ENCODE measurements around the gene ATRNL1.

ATRNL1 gene

DNA sequence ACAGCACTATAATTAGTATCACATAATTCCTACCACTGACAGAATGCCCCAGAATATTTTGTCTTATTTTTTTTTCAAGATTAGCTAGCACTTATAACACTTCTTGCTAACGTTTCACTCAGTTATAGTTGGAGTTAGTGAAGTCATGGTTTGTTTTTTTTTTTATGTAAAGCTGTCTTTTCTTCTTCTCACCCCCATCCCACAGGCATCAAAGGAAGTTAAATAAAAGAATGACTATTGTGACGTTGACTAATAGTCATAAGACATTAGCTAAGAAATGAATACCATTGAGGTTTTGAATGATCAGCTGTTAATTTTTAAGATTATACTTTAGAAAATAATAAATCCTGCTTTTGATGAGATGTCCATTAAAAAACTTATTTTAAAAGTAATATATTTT, 681.6 kb downstream of the ATRNL1 start:
- H3K14ac ChIP-seq (ENCODE audit: low read length), result no peak overlapping the region
- H2AFZ ChIP-seq (ENCODE audit: insufficient read depth, low read length, poor library complexity), result no peak overlapping the region
- no peak overlapping the region for H3K9ac ChIP-seq (ENCODE audit: low read length)
- H3K4ac ChIP-seq (ENCODE audit: low read depth, low read length), result no peak overlapping the region
- no peak for DNase-seq
- H3K79me1 ChIP-seq (ENCODE audit: low read length), result no peaks in the 10 kb centered on the region
- H3K36me3 ChIP-seq (ENCODE audit: control insufficient read depth in 1 of 2, insufficient read depth in 2 of 2, low read length in 2 of 2), result no peaks in the 10 kb centered on the region
- H3K18ac ChIP-seq (ENCODE audit: low read length), result no peak overlapping the region
- no CpG with 5 or more reads among the region's 2 CpGs for WGBS (ENCODE audit: extremely low coverage, insufficient coverage, insufficient read length)
- H4K91ac ChIP-seq (ENCODE audit: low read depth, low read length), result no peak overlapping the region
- H3K4me3 ChIP-seq (ENCODE audit: low read depth, low read length), result no peak overlapping the region
- no peaks in the 10 kb centered on the region for H3K27me3 ChIP-seq (ENCODE audit: insufficient read depth, low read length)
- no peak overlapping the region for H3K4me2 ChIP-seq (ENCODE audit: low read length)
- no peak overlapping the region for H4K12ac ChIP-seq (ENCODE audit: low read depth, low read length)
- no peak overlapping the region for H2BK12ac ChIP-seq (ENCODE audit: low read length)
- no peaks in the 10 kb centered on the region for H3K79me2 ChIP-seq (ENCODE audit: control insufficient read depth, insufficient read depth, low read length, poor library complexity)
- no peak overlapping the region for H4K8ac ChIP-seq (ENCODE audit: low read depth, low read length)
- no peak overlapping the region for H3K23ac ChIP-seq (ENCODE audit: low read length)
- no peak overlapping the region for H2BK120ac ChIP-seq (ENCODE audit: insufficient read depth, low read length, poor library complexity)
- H2AK5ac ChIP-seq (ENCODE audit: low read length), result no peak overlapping the region
- no peaks in the 10 kb centered on the region for H3K9me3 ChIP-seq (ENCODE audit: insufficient read depth, low read depth, low read length)
- H3K4me1 ChIP-seq (ENCODE audit: control insufficient read depth in 1 of 2, insufficient read depth in 2 of 2, low read length in 2 of 2), result no peaks in the 10 kb centered on the region
- no peak overlapping the region for H3K27ac ChIP-seq (ENCODE audit: low read depth, low read length)
- no peak overlapping the region for H2BK5ac ChIP-seq (ENCODE audit: low read depth, low read length, poor library complexity)

- H3K9ac ChIP-seq (ENCODE audit: low read length), result no peak overlapping the region
- no peak overlapping the region for H3K4ac ChIP-seq (ENCODE audit: low read depth, low read length)
- no peaks in the 10 kb centered on the region for H3K79me1 ChIP-seq (ENCODE audit: low read length)
- no peak overlapping the region for H2BK120ac ChIP-seq (ENCODE audit: insufficient read depth, low read length, poor library complexity)
- no peaks in the 10 kb centered on the region for H3K79me2 ChIP-seq (ENCODE audit: control insufficient read depth, insufficient read depth, low read length, poor library complexity)
- DNase-seq, result no peak
- H2BK5ac ChIP-seq (ENCODE audit: low read depth, low read length, poor library complexity), result no peak overlapping the region
- no peak overlapping the region for H3K18ac ChIP-seq (ENCODE audit: low read length)
- H4K8ac ChIP-seq (ENCODE audit: low read depth, low read length), result no peak overlapping the region
- no peak overlapping the region for H4K12ac ChIP-seq (ENCODE audit: low read depth, low read length)
- no peak overlapping the region for H2AK5ac ChIP-seq (ENCODE audit: low read length)
- no peaks in the 10 kb centered on the region for H3K4me1 ChIP-seq (ENCODE audit: control insufficient read depth in 1 of 2, insufficient read depth in 2 of 2, low read length in 2 of 2)
- no CpG with 5 or more reads among the region's 2 CpGs for WGBS (ENCODE audit: extremely low coverage, insufficient coverage, insufficient read length)
- no peak overlapping the region for H3K23ac ChIP-seq (ENCODE audit: low read length)
- H2BK12ac ChIP-seq (ENCODE audit: low read length), result no peak overlapping the region
- H3K27ac ChIP-seq (ENCODE audit: low read depth, low read length), result no peak overlapping the region
- no peaks in the 10 kb centered on the region for H3K27me3 ChIP-seq (ENCODE audit: insufficient read depth, low read length)
- no peak overlapping the region for H3K14ac ChIP-seq (ENCODE audit: low read length)
- no peak overlapping the region for H2AFZ ChIP-seq (ENCODE audit: insufficient read depth, low read length, poor library complexity)
- no peaks in the 10 kb centered on the region for H3K9me3 ChIP-seq (ENCODE audit: insufficient read depth, low read depth, low read length)
- H3K4me2 ChIP-seq (ENCODE audit: low read length), result no peak overlapping the region
- H3K4me3 ChIP-seq (ENCODE audit: low read depth, low read length), result no peak overlapping the region
- no peak overlapping the region for H4K91ac ChIP-seq (ENCODE audit: low read depth, low read length)
- H3K36me3 ChIP-seq (ENCODE audit: control insufficient read depth in 1 of 2, insufficient read depth in 2 of 2, low read length in 2 of 2), result no peaks in the 10 kb centered on the region
Observed at GRCh38 chr10:115777646-115778045, 684.5 kb downstream of the ATRNL1 start.

- no peak overlapping the region for H4K12ac ChIP-seq (ENCODE audit: low read depth, low read length)
- no peak overlapping the region for H2AFZ ChIP-seq (ENCODE audit: insufficient read depth, low read length, poor library complexity)
- no peak overlapping the region for H3K9ac ChIP-seq (ENCODE audit: low read length)
- H3K14ac ChIP-seq (ENCODE audit: low read length), result no peak overlapping the region
- no peak overlapping the region for H4K8ac ChIP-seq (ENCODE audit: low read depth, low read length)
- no peak overlapping the region for H2BK120ac ChIP-seq (ENCODE audit: insufficient read depth, low read length, poor library complexity)
- no peak overlapping the region for H3K23ac ChIP-seq (ENCODE audit: low read length)
- H3K4me1 ChIP-seq (ENCODE audit: control insufficient read depth in 1 of 2, insufficient read depth in 2 of 2, low read length in 2 of 2), result no peaks in the 10 kb centered on the region
- H2AK5ac ChIP-seq (ENCODE audit: low read length), result no peak overlapping the region
- H3K9me3 ChIP-seq (ENCODE audit: insufficient read depth, low read depth, low read length), result no peaks in the 10 kb centered on the region
- H3K79me2 ChIP-seq (ENCODE audit: control insufficient read depth, insufficient read depth, low read length, poor library complexity), result no peaks in the 10 kb centered on the region
- H3K79me1 ChIP-seq (ENCODE audit: low read length), result no peaks in the 10 kb centered on the region
- H3K36me3 ChIP-seq (ENCODE audit: control insufficient read depth in 1 of 2, insufficient read depth in 2 of 2, low read length in 2 of 2), result no peaks in the 10 kb centered on the region
- no peak overlapping the region for H3K4me2 ChIP-seq (ENCODE audit: low read length)
- H3K4me3 ChIP-seq (ENCODE audit: low read depth, low read length), result no peak overlapping the region
- H3K27ac ChIP-seq (ENCODE audit: low read depth, low read length), result no peak overlapping the region
- H3K4ac ChIP-seq (ENCODE audit: low read depth, low read length), result no peak overlapping the region
- H2BK12ac ChIP-seq (ENCODE audit: low read length), result no peak overlapping the region
- H3K27me3 ChIP-seq (ENCODE audit: insufficient read depth, low read length), result no peaks in the 10 kb centered on the region
- no peak overlapping the region for H4K91ac ChIP-seq (ENCODE audit: low read depth, low read length)
- no peak overlapping the region for H2BK5ac ChIP-seq (ENCODE audit: low read depth, low read length, poor library complexity)
- no peak overlapping the region for H3K18ac ChIP-seq (ENCODE audit: low read length)
- no CpG with 5 or more reads among the region's 3 CpGs for whole genome bisulfite sequencing (ENCODE audit: extremely low coverage, insufficient coverage, insufficient read length)
- DNase-seq, result no peak
Observed at GRCh38 chr10:115790220-115790619, 697.1 kb downstream of the ATRNL1 start.

GRCh38 chr10:115795964-115796363, 702.8 kb downstream of the ATRNL1 start:
- WGBS (ENCODE audit: extremely low coverage, insufficient coverage, insufficient read length), result no CpG with 5 or more reads among the region's 4 CpGs
- peak overlapping the region; percentile 51 for H3K23ac ChIP-seq (ENCODE audit: low read length)
- no peak overlapping the region for H4K91ac ChIP-seq (ENCODE audit: low read depth, low read length)
- H2AFZ ChIP-seq (ENCODE audit: insufficient read depth, low read length, poor library complexity), result no peak overlapping the region
- H2BK5ac ChIP-seq (ENCODE audit: low read depth, low read length, poor library complexity), result no peak overlapping the region
- H3K9ac ChIP-seq (ENCODE audit: low read length), result no peak overlapping the region
- H3K27me3 ChIP-seq (ENCODE audit: insufficient read depth, low read length), result no peaks in the 10 kb centered on the region
- H4K12ac ChIP-seq (ENCODE audit: low read depth, low read length), result no peak overlapping the region
- no peaks in the 10 kb centered on the region for H3K79me2 ChIP-seq (ENCODE audit: control insufficient read depth, insufficient read depth, low read length, poor library complexity)
- no peak overlapping the region for H2AK5ac ChIP-seq (ENCODE audit: low read length)
- peak overlapping the region; percentile 65 for H3K4me3 ChIP-seq (ENCODE audit: low read depth, low read length)
- no peak overlapping the region for H3K18ac ChIP-seq (ENCODE audit: low read length)
- peaks cover 5% of the 10 kb centered on the region for H3K9me3 ChIP-seq (ENCODE audit: insufficient read depth, low read depth, low read length)
- H3K14ac ChIP-seq (ENCODE audit: low read length), result no peak overlapping the region
- H2BK12ac ChIP-seq (ENCODE audit: low read length), result no peak overlapping the region
- H3K4me1 ChIP-seq (ENCODE audit: control insufficient read depth in 1 of 2, insufficient read depth in 2 of 2, low read length in 2 of 2), result no peaks in the 10 kb centered on the region
- no peak overlapping the region for H3K4me2 ChIP-seq (ENCODE audit: low read length)
- no peak overlapping the region for H2BK120ac ChIP-seq (ENCODE audit: insufficient read depth, low read length, poor library complexity)
- no peaks in the 10 kb centered on the region for H3K79me1 ChIP-seq (ENCODE audit: low read length)
- DNase-seq, result no peak
- H4K8ac ChIP-seq (ENCODE audit: low read depth, low read length), result no peak overlapping the region
- H3K4ac ChIP-seq (ENCODE audit: low read depth, low read length), result no peak overlapping the region
- H3K36me3 ChIP-seq (ENCODE audit: control insufficient read depth in 1 of 2, insufficient read depth in 2 of 2, low read length in 2 of 2), result no peaks in the 10 kb centered on the region
- no peak overlapping the region for H3K27ac ChIP-seq (ENCODE audit: low read depth, low read length)

Measured in trophoblast cell (in vitro differentiated cells and primary cell).